ENCODE data around the gene ATPAF1. TPM values are rescaled to one million over a fixed set of nuclear protein-coding genes. Genes with fewer than 3 reads are reported as not detected.

Gene ATPAF1
- total RNA-seq, 1 donor = 53.6 TPM

DNA sequence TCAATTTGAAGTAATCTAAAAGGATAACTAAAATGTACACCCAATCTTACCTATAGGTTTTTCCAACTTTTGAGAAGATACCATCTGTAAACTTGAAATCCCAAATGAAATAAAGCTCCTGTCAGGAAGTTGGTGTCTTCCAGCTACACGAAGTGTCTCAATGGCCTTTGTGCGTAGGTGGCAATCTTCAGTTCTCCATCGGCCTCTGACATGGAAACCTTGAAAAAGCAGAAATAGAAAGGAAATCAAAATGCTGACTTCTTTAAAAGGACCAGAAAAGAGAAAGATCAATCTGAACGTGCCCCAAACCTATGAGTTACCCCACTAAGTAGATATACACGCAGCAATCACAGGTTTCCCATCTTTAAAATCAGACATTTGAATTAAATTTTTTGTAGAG, 74.1 kb downstream of the ATPAF1 start:
- Histone ChIP-seq H3K4me2 (ENCODE audit: insufficient read depth, low read length) (no peak overlapping the region), H3K79me2 (ENCODE audit: insufficient read depth, low read length) (peaks cover 12% of the 10 kb centered on the region), H2AFZ (ENCODE audit: low read length) (no peak overlapping the region), H3K36me3 (ENCODE audit: insufficient read depth, low read length) (peaks cover 38% of the 10 kb centered on the region), H3K9me3 (ENCODE audit: low read depth, low read length) (peaks cover 2% of the 10 kb centered on the region), H3K4me1 (ENCODE audit: insufficient read depth, low read length) (peaks cover 3% of the 10 kb centered on the region), H3K4me3 (ENCODE audit: insufficient read depth, low read length) (no peak overlapping the region), H3K27ac (ENCODE audit: low read depth, low read length) (no peak overlapping the region), H3K27me3 (ENCODE audit: insufficient read depth, low read length) (no peaks in the 10 kb centered on the region), H4K20me1 (ENCODE audit: insufficient read depth, low read length) (no peaks in the 10 kb centered on the region)
- DNase-seq (ENCODE audit: insufficient read length, low spot score, missing footprints) = no peak
- TF ChIP-seq, protein P1, sequence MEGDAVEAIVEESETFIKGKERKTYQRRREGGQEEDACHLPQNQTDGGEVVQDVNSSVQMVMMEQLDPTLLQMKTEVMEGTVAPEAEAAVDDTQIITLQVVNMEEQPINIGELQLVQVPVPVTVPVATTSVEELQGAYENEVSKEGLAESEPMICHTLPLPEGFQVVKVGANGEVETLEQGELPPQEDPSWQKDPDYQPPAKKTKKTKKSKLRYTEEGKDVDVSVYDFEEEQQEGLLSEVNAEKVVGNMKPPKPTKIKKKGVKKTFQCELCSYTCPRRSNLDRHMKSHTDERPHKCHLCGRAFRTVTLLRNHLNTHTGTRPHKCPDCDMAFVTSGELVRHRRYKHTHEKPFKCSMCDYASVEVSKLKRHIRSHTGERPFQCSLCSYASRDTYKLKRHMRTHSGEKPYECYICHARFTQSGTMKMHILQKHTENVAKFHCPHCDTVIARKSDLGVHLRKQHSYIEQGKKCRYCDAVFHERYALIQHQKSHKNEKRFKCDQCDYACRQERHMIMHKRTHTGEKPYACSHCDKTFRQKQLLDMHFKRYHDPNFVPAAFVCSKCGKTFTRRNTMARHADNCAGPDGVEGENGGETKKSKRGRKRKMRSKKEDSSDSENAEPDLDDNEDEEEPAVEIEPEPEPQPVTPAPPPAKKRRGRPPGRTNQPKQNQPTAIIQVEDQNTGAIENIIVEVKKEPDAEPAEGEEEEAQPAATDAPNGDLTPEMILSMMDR (IDR thresholded peaks at IDR 0.05; ENCODE audit: extremely low read depth, low read depth, low read length) = no peak

DNA sequence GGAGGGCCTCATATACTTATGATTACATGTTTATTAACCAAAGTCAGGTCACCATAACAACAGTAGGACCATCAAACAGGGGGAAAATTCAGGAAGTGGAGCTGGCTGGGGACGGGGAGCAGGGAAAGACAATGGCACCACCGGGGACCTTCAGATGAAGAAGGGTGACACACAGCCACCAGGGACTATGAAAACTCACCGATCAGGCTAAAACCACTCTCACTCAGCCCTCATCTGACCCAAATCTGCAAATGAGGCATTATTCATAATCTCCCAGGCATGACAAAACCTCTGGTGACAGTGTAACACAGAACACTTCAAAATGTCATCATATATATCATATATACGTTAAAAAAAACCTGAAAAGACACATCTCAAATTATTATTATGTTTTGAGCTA, 75.3 kb downstream of the ATPAF1 start:
- Histone ChIP-seq H2AFZ (ENCODE audit: low read length) (no peak overlapping the region), H3K36me3 (ENCODE audit: insufficient read depth, low read length) (peaks cover 38% of the 10 kb centered on the region), H3K79me2 (ENCODE audit: insufficient read depth, low read length) (peaks cover 6% of the 10 kb centered on the region), H3K4me2 (ENCODE audit: insufficient read depth, low read length) (no peak overlapping the region), H3K4me1 (ENCODE audit: insufficient read depth, low read length) (peaks cover 3% of the 10 kb centered on the region), H3K27ac (ENCODE audit: low read depth, low read length) (no peak overlapping the region), H3K9me3 (ENCODE audit: low read depth, low read length) (peaks cover 2% of the 10 kb centered on the region), H3K4me3 (ENCODE audit: insufficient read depth, low read length) (no peak overlapping the region), H4K20me1 (ENCODE audit: insufficient read depth, low read length) (no peaks in the 10 kb centered on the region), H3K27me3 (ENCODE audit: insufficient read depth, low read length) (no peaks in the 10 kb centered on the region)
- no peak for DNase-seq (ENCODE audit: insufficient read length, low spot score, missing footprints)
- TF ChIP-seq, protein P1 (IDR thresholded peaks at IDR 0.05; ENCODE audit: extremely low read depth, low read depth, low read length) = no peak

DNA sequence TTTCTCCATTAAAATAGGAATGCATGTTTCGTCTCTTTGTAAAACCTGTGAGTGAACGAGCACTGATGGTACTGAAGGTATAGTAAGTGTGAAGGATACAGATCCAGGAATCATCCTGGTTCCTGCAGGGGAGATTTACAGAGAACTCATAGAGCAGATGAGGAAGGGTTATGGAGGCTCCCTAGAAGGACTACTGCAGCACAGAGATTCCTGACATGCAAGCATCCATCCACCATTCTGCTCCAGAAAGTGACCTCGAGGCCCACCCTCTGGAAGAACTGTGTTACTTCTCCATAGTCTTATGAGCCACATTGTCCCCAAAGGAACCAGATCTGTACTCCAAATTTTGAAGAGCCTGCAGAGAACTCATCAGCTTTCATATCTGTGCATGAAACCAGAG, 78.6 kb downstream of the ATPAF1 start:
- H3K9me3 ChIP-seq (ENCODE audit: low read depth, low read length) = peaks cover 2% of the 10 kb centered on the region
- no peaks in the 10 kb centered on the region for H3K4me1 ChIP-seq (ENCODE audit: insufficient read depth, low read length)
- no peak overlapping the region for H3K27ac ChIP-seq (ENCODE audit: low read depth, low read length)
- TF ChIP-seq, protein P1 (IDR thresholded peaks at IDR 0.05; ENCODE audit: extremely low read depth, low read depth, low read length) = no peak
- H3K36me3 ChIP-seq (ENCODE audit: insufficient read depth, low read length) = peaks cover 44% of the 10 kb centered on the region
- H3K4me2 ChIP-seq (ENCODE audit: insufficient read depth, low read length) = no peak overlapping the region
- no peaks in the 10 kb centered on the region for H4K20me1 ChIP-seq (ENCODE audit: insufficient read depth, low read length)
- H3K4me3 ChIP-seq (ENCODE audit: insufficient read depth, low read length) = no peak overlapping the region
- H3K27me3 ChIP-seq (ENCODE audit: insufficient read depth, low read length) = no peaks in the 10 kb centered on the region
- H3K79me2 ChIP-seq (ENCODE audit: insufficient read depth, low read length) = no peaks in the 10 kb centered on the region
- DNase-seq (ENCODE audit: insufficient read length, low spot score, missing footprints) = no peak
- H2AFZ ChIP-seq (ENCODE audit: low read length) = no peak overlapping the region

DNA sequence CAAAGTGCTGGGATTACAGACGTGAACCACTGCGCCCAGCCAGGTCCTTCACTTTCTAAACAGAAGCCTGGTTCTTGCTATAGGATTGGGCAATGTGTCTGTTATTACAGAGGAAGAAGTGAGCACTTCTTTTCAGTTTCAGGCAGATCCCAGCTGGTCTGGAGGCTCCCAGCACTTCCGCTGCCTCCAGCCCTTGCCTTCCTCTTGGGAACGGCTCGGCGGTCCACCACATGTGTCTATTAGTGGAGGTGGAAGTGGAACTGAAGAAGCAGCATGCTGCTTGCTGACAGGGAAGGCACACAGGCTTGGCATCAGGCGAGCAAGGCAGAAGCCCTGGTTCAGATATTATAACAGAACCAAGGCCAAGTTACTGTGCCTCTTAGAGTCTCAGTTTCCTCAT, 81.1 kb downstream of the ATPAF1 start:
- TF ChIP-seq, protein P1 (IDR thresholded peaks at IDR 0.05; ENCODE audit: extremely low read depth, low read depth, low read length) = no peak
- H2AFZ ChIP-seq (ENCODE audit: low read length) = no peak overlapping the region
- H3K9me3 ChIP-seq (ENCODE audit: low read depth, low read length) = peaks cover 2% of the 10 kb centered on the region
- no peaks in the 10 kb centered on the region for H3K4me1 ChIP-seq (ENCODE audit: insufficient read depth, low read length)
- no peak overlapping the region for H3K4me3 ChIP-seq (ENCODE audit: insufficient read depth, low read length)
- DNase-seq (ENCODE audit: insufficient read length, low spot score, missing footprints) = no peak
- H3K27me3 ChIP-seq (ENCODE audit: insufficient read depth, low read length) = no peaks in the 10 kb centered on the region
- no peaks in the 10 kb centered on the region for H3K79me2 ChIP-seq (ENCODE audit: insufficient read depth, low read length)
- peaks cover 43% of the 10 kb centered on the region for H3K36me3 ChIP-seq (ENCODE audit: insufficient read depth, low read length)
- no peaks in the 10 kb centered on the region for H4K20me1 ChIP-seq (ENCODE audit: insufficient read depth, low read length)
- H3K4me2 ChIP-seq (ENCODE audit: insufficient read depth, low read length) = no peak overlapping the region
- no peak overlapping the region for H3K27ac ChIP-seq (ENCODE audit: low read depth, low read length)
